ENCODE results near the gene AP1M1. TPM values are rescaled to one million over a fixed set of nuclear protein-coding genes. Genes with fewer than 3 reads are reported as not detected.

The AP1M1 gene
- polyA plus RNA-seq (2011; rRNA removed) (42.5 and 54.3 TPM in 2 replicates), polyA minus RNA-seq (2011; rRNA and poly(A)+ RNA removed) (59.5 and 63.7 TPM in 2 replicates)

GRCh38 chr19:16197622-16198369 is at the start of gene AP1M1:
TSS of gene AP1M1 (plus strand) at chr19:16197911. CDS start at chr19:16198027, 116 bp downstream.
- POLR2A ChIA-PET, result interaction anchor here (0.8 to 1.6 kb wide), 6 partner anchors 12 to 141 kb away, joined by 3 to 11 read pairs (median 4); partner anchors contain the start of genes FAM32A, KLF2 and TPM4
- CTCF ChIA-PET, result interaction anchor here (0.6 to 4.5 kb wide), 6 partner anchors 13 to 1693 kb away, joined by 3 to 23 read pairs (median 4); partner anchors contain the start of gene FAM32A
- H3K27me3 ChIP-seq (ENCODE audit: control insufficient read depth, insufficient read depth, low read length), result no peaks in the 10 kb centered on the region

GRCh38 chr19:16148443-16149229 is 49.1 kb upstream of the AP1M1 start:
- H3K4me3 ChIP-seq (ENCODE audit: low read depth, low read length), result no peak overlapping the region
- TF ChIP-seq CTCF (IDR thresholded peaks at IDR 0.05; ENCODE audit: low read depth, low read length), result no peak
- POLR2A ChIA-PET, result interaction anchor here (0.8 kb wide), 1 partner anchor 37 kb away, joined by 4 read pairs; no protein-coding TSS in a partner anchor
- no peak overlapping the region for H3K27ac ChIP-seq (ENCODE audit: low read depth, low read length)
- peaks cover 7% of the 10 kb centered on the region for H3K9me3 ChIP-seq (ENCODE audit: control insufficient read depth, insufficient read depth, low read length)
- no peak for DNase-seq (ENCODE audit: low read depth, low spot score)
- H3K27me3 ChIP-seq (ENCODE audit: control insufficient read depth, insufficient read depth, low read length), result peaks cover 11% of the 10 kb centered on the region
- CTCF ChIA-PET, result no interaction called here

More at GRCh38 chr19:16197622-16198369, at the start of gene AP1M1:
- Histone ChIP-seq H3K4me3 (ENCODE audit: low read depth, low read length) (peak within 1 kb of the TSS; percentile 98), H3K9me3 (ENCODE audit: control insufficient read depth, insufficient read depth, low read length) (no peaks in the 10 kb centered on the region; the same call in 1 of the 2 replicates), H3K27ac (ENCODE audit: low read depth, low read length) (peak within 1 kb of the TSS; percentile 90)
- TF ChIP-seq CTCF (IDR thresholded peaks at IDR 0.05; ENCODE audit: low read depth, low read length), result no peak
- DNase-seq (ENCODE audit: low read depth, low spot score), result peak; percentile 95

- no peak for TF ChIP-seq CTCF (IDR thresholded peaks at IDR 0.05; ENCODE audit: low read depth, low read length)
- no peak overlapping the region for H3K27ac ChIP-seq (ENCODE audit: low read depth, low read length)
- H3K9me3 ChIP-seq (ENCODE audit: control insufficient read depth, insufficient read depth, low read length), result peaks cover 10% of the 10 kb centered on the region
- CTCF ChIA-PET, result no interaction called here
- POLR2A ChIA-PET, result interaction anchor here (0.6 kb wide), 1 partner anchor 75 kb away, joined by 7 read pairs; no protein-coding TSS in a partner anchor
- peaks cover 3% of the 10 kb centered on the region for H3K27me3 ChIP-seq (ENCODE audit: control insufficient read depth, insufficient read depth, low read length)
- no peak for DNase-seq (ENCODE audit: low read depth, low spot score)
- H3K4me3 ChIP-seq (ENCODE audit: low read depth, low read length), result no peak overlapping the region
These were observed 44.0 kb upstream of the AP1M1 start for GRCh38 chr19:16153582-16154336.

- Histone ChIP-seq H3K9me3 (ENCODE audit: control insufficient read depth, insufficient read depth, low read length) (peaks cover 10% of the 10 kb centered on the region), H3K4me3 (ENCODE audit: low read depth, low read length) (no peak overlapping the region), H3K27ac (ENCODE audit: low read depth, low read length) (no peak overlapping the region), H3K27me3 (ENCODE audit: control insufficient read depth, insufficient read depth, low read length) (peaks cover 3% of the 10 kb centered on the region)
- CTCF ChIA-PET, result no interaction called here
- TF ChIP-seq CTCF (IDR thresholded peaks at IDR 0.05; ENCODE audit: low read depth, low read length), result no peak
- DNase-seq (ENCODE audit: low read depth, low spot score), result no peak
- POLR2A ChIA-PET, result no interaction called here
These were observed 43.2 kb upstream of the AP1M1 start for GRCh38 chr19:16154557-16154956.
